ENCODE measurements around the gene AHDC1.

DNA sequence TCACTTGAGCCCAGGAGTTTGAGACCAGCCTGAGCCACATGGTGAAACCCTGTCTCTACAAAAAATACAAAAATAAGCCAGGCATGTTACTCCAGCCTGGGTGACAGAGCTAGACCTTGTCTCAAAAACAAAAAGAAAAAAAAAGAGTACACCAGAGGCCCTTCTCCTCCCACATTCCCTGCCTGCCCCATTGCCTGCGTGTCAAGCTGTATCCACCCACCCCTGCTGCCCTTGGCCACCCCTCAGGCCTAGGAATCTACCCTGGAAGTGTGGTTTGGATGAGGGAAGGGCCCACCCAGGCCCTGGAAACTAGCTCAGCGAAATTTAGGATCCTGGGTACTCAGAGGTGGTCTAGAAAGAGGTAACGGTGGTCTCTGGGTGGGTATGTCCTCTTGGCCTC is 88.3 kb downstream of the AHDC1 start:
- TF ChIP-seq, protein P1, sequence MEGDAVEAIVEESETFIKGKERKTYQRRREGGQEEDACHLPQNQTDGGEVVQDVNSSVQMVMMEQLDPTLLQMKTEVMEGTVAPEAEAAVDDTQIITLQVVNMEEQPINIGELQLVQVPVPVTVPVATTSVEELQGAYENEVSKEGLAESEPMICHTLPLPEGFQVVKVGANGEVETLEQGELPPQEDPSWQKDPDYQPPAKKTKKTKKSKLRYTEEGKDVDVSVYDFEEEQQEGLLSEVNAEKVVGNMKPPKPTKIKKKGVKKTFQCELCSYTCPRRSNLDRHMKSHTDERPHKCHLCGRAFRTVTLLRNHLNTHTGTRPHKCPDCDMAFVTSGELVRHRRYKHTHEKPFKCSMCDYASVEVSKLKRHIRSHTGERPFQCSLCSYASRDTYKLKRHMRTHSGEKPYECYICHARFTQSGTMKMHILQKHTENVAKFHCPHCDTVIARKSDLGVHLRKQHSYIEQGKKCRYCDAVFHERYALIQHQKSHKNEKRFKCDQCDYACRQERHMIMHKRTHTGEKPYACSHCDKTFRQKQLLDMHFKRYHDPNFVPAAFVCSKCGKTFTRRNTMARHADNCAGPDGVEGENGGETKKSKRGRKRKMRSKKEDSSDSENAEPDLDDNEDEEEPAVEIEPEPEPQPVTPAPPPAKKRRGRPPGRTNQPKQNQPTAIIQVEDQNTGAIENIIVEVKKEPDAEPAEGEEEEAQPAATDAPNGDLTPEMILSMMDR (IDR thresholded peaks at IDR 0.05) = no peak
- TF ChIP-seq POLR2A (IDR thresholded peaks at IDR 0.05) = no peak
